ENCODE data around the gene BABAM1. TPM values are rescaled to one million over a fixed set of nuclear protein-coding genes. Genes with fewer than 3 reads are reported as not detected.

The BABAM1 gene
- total and polyA plus RNA-seq, 9 of the 15 experiments (the other 6 are each of a cell fraction or from before 2014, with no cell fraction given), result 14.7 to 160 (median 113) TPM

DNA sequence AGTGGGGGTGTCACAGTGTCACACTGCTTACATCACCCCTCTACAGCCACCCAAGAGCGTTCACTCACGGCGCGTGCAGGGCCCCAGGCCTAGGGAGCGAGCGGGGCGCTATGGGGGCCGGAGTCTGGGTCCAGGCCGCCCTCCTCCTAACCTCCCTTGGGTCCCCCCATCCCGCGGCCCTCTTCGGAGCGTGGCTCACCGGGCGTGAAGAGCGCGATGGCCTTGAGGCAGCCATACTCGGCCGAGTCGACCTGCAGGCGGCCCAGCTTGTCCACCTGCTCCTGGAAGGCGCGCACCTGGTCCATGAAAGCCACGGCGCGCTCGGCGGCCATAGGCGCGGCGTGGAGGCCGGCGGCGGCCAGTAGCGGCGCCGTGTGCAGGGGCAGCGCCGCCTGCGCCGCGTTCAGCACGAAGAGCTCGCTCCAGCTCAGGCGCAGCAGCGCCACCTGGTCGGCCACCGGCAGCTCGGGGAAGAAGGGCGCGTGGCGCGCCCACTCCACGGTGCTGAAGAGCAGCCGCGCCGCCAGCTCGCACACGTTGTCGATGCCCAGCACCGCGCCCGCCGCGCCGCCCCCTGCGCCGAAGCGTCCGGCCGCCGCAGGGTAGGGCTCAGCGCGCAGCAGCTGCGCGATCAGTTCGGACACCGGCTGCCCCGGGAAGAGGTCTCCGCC, 31.8 kb upstream of the BABAM1 start (continued):
- TF ChIP-seq HOMEZ (CRISPR knock-in tag; IDR thresholded peaks at IDR 0.05), result no peak
- TF ChIP-seq MYNN (IDR thresholded peaks at IDR 0.05), result no peak
- no peak for TF ChIP-seq MYNN (CRISPR knock-in tag; IDR thresholded peaks at IDR 0.05)
- TF ChIP-seq, protein P1, sequence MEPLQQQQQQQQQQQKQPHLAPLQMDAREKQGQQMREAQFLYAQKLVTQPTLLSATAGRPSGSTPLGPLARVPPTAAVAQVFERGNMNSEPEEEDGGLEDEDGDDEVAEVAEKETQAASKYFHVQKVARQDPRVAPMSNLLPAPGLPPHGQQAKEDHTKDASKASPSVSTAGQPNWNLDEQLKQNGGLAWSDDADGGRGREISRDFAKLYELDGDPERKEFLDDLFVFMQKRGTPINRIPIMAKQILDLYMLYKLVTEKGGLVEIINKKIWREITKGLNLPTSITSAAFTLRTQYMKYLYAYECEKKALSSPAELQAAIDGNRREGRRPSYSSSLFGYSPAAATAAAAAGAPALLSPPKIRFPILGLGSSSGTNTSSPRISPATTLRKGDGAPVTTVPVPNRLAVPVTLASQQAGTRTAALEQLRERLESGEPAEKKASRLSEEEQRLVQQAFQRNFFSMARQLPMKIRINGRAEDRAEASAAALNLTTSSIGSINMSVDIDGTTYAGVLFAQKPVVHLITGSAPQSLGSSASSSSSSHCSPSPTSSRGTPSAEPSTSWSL (CRISPR knock-in tag; IDR thresholded peaks at IDR 0.05; ENCODE audit: borderline replicate concordance), result no peak
- no peak for TF ChIP-seq POLR2AphosphoS2 (IDR thresholded peaks at IDR 0.05; ENCODE audit: low read length)
- TF ChIP-seq CBX8 (IDR thresholded peaks at IDR 0.05; ENCODE audit: borderline replicate concordance, extremely low read depth, low read depth, low read length, poor library complexity, severe bottlenecking), result no peak
- no peak for TF ChIP-seq ZFPM2 (CRISPR knock-in tag; IDR thresholded peaks at IDR 0.05)
- TF ChIP-seq KDM4B (IDR thresholded peaks at IDR 0.05; ENCODE audit: borderline replicate concordance in 2 of 2, low read depth in 1 of 2), result no peak
- TF ChIP-seq, protein P2, sequence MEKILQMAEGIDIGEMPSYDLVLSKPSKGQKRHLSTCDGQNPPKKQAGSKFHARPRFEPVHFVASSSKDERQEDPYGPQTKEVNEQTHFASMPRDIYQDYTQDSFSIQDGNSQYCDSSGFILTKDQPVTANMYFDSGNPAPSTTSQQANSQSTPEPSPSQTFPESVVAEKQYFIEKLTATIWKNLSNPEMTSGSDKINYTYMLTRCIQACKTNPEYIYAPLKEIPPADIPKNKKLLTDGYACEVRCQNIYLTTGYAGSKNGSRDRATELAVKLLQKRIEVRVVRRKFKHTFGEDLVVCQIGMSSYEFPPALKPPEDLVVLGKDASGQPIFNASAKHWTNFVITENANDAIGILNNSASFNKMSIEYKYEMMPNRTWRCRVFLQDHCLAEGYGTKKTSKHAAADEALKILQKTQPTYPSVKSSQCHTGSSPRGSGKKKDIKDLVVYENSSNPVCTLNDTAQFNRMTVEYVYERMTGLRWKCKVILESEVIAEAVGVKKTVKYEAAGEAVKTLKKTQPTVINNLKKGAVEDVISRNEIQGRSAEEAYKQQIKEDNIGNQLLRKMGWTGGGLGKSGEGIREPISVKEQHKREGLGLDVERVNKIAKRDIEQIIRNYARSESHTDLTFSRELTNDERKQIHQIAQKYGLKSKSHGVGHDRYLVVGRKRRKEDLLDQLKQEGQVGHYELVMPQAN (IDR thresholded peaks at IDR 0.05; ENCODE audit: borderline replicate concordance), result no peak
- no peak for TF ChIP-seq STAT5B (CRISPR knock-in tag; IDR thresholded peaks at IDR 0.05)
- no peak for TF ChIP-seq MECOM (CRISPR knock-in tag; IDR thresholded peaks at IDR 0.05)
- TF ChIP-seq, protein P3, sequence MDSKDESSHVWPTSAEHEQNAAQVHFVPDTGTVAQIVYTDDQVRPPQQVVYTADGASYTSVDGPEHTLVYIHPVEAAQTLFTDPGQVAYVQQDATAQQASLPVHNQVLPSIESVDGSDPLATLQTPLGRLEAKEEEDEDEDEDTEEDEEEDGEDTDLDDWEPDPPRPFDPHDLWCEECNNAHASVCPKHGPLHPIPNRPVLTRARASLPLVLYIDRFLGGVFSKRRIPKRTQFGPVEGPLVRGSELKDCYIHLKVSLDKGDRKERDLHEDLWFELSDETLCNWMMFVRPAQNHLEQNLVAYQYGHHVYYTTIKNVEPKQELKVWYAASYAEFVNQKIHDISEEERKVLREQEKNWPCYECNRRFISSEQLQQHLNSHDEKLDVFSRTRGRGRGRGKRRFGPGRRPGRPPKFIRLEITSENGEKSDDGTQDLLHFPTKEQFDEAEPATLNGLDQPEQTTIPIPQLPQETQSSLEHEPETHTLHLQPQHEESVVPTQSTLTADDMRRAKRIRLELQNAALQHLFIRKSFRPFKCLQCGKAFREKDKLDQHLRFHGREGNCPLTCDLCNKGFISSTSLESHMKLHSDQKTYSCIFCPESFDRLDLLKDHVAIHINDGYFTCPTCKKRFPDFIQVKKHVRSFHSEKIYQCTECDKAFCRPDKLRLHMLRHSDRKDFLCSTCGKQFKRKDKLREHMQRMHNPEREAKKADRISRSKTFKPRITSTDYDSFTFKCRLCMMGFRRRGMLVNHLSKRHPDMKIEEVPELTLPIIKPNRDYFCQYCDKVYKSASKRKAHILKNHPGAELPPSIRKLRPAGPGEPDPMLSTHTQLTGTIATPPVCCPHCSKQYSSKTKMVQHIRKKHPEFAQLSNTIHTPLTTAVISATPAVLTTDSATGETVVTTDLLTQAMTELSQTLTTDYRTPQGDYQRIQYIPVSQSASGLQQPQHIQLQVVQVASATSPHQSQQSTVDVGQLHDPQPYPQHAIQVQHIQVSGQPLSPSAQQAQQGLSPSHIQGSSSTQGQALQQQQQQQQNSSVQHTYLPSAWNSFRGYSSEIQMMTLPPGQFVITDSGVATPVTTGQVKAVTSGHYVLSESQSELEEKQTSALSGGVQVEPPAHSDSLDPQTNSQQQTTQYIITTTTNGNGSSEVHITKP (IDR thresholded peaks at IDR 0.05; ENCODE audit: partially characterized antibody), result no peak
- TF ChIP-seq TCF3 (CRISPR knock-in tag; IDR thresholded peaks at IDR 0.05), result no peak; the same call in 1 of the 2 replicates
- TF ChIP-seq XRCC4 (IDR thresholded peaks at IDR 0.05; ENCODE audit: extremely low read depth, insufficient read depth, insufficient read length), result no peak
- TF ChIP-seq RBM25 (IDR thresholded peaks at IDR 0.05; ENCODE audit: low read depth, low read length, severe bottlenecking), result no peak
- TF ChIP-seq, protein P4, sequence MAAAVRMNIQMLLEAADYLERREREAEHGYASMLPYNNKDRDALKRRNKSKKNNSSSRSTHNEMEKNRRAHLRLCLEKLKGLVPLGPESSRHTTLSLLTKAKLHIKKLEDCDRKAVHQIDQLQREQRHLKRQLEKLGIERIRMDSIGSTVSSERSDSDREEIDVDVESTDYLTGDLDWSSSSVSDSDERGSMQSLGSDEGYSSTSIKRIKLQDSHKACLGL (CRISPR knock-in tag; IDR thresholded peaks at IDR 0.05; ENCODE audit: borderline replicate concordance, poor library complexity, severe bottlenecking), result no peak
- TF ChIP-seq JUNB (CRISPR knock-in tag; conservative IDR thresholded peaks at IDR 0.05), result no peak

Data from K562 (cell line).